ENCODE results near the gene LDLRAD4. TPM values are rescaled to one million over a fixed set of nuclear protein-coding genes. Genes with fewer than 3 reads are reported as not detected.

The LDLRAD4 gene
- total RNA-seq, 4 donors from 2014 or later: 14.0 to 36.9 (median 29.3) TPM

DNA sequence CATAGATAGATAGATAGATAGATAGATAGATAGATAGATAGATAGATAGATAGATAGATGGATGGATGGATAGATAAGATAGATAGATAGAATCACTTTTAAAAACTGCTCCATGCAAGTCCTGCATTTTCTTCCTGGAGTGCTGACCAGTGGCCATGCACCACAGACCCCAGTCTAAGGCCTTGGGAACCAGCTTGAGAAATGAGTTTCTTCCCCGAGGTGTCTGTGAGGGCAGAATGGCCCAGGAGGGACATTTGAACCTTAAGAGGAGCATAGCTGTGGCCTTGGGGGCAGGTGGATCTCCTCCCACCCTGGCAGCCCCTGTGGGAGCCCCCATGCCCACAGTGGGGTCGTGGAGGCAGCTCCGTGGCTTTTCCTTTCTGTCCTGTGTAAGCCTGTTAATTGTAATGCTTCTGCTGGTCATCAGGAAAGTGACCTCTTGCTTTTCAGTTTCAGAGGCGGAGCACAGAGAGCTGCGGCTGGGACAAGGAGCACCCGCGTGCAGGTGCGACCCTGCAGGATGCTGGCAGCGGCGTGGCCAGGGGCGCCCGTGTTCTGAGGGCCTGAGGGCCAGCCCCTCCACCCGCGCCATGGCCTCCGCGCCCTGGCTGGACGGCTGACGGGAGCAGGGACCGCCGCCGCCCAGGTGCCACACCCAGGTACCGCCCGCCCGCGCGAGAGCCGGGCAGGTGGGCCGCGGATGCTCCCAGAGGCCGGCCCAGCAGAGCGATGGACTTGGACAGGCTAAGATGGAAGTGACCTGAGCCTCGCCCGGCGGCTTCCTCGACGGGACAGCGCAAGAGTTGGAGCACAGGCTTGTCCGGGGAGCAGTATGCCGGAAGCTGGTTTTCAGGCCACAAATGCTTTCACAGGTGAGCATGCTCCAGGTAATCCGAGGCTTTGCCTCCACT is 168.6 kb downstream of the LDLRAD4 start:
- Histone ChIP-seq H3K27me3 (no peaks in the 10 kb centered on the region), H3K4me3 (no peak overlapping the region), H3K36me3 (no peaks in the 10 kb centered on the region), H3K4me1 (peaks cover 0 to 29% (median 8%) of the 10 kb centered on the region in 4 donors), H3K27ac (no peak overlapping the region), H3K9me3 (no peaks in the 10 kb centered on the region)
- DNase-seq (ENCODE audit: low spot score in 2 of 2): no peak
- no peak for TF ChIP-seq CTCF (IDR thresholded peaks at IDR 0.05)
- no peak for TF ChIP-seq EP300 (IDR thresholded peaks at IDR 0.05)
- no peak for TF ChIP-seq POLR2A (IDR thresholded peaks at IDR 0.05)
- WGBS, 2 donors: 91 to 92% methylated on average over 27 to 40 of the region's 40 CpGs

DNA sequence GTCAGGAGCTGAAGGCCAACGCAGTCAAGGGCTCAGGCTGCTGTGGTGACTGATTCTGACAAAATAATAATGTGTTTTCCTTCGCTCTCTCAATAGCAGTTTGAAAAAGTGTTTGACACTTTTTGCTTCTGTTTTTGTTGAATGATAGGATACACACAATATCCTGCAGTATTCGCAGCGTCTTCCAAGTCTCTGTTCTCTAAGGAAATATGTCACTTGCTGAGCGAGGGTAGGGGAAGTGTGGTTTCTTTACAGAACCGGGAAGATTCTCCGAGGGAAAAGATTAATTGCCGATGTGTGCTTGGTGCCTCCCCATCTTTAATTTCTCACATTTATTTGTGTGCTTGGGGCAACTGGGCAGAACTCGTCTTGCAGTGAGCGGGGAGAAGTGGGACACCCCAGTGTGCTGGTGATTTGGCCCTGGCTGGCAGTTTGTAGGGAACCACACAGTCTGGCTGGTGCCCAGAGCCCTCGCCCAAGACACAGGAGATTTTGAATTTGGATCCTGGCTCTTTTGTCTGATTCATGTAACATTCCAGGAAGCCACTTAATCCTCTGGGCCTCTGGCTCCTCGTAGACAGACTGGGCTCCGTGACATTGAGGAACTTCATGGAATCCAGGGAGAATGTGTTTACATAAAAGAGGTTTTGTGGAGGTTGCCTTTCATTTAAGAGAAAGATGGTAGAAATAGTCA is 169.4 kb downstream of the LDLRAD4 start:
- Histone ChIP-seq H3K9me3 (no peaks in the 10 kb centered on the region), H3K36me3 (no peaks in the 10 kb centered on the region), H3K4me3 (no peak overlapping the region), H3K27me3 (no peaks in the 10 kb centered on the region), H3K27ac (peak overlapping the region in 1 of 4 donors; percentile 24), H3K4me1 (peaks cover 0 to 20% (median 1%) of the 10 kb centered on the region in 4 donors)
- no peak for DNase-seq (ENCODE audit: low spot score in 2 of 2)
- TF ChIP-seq CTCF (IDR thresholded peaks at IDR 0.05): no peak
- TF ChIP-seq POLR2A (IDR thresholded peaks at IDR 0.05): no peak
- no peak for TF ChIP-seq EP300 (IDR thresholded peaks at IDR 0.05)
- 66 to 71% methylated on average over 13 of the region's 13 CpGs for WGBS, 2 donors

DNA sequence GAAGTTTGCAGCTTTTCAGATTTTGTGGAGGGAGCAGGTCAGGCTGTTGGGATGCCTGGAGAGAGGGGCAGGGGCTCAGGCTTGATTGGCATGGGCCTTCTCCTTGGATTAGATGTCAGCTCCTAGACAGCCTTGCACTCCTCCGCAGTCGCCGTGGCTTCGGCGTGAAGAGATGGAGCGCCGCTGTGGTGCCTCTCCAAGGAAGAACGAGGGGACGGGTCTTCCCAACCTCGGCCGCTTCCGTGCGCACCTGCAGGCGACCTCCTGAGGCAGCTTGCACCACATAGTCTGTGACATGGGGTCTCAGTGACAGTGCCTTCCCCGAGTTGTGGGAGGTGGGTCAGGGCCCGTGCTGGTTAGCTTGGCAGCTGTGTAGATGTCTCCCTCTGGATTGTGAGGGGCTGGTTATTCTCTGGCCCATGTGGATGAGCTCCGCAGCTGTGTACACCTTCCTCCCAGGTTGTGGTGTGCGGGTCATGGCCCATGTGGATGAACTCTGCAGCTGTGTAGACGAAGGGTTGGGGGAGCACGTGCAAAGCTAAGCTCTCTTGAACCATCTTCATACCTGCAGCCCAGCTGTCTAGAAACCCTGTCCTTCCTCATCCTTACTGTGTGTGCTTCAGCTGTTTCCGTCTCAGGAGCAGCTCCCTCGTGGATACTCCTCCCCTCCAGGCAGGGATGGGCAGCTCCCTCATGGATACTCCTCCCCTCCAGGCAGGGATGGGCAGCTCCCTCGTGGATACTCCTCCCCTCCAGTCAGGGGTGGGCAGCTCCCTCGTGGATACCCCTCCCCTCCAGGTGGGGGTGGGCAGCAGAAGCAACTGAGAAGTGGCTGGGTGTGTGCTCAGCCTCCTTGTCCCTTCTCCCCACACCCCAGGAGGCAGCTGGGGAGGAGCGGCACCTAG is 170.3 kb downstream of the LDLRAD4 start:
- TF ChIP-seq EP300 (IDR thresholded peaks at IDR 0.05): no peak
- no peak for TF ChIP-seq CTCF (IDR thresholded peaks at IDR 0.05)
- no peak for TF ChIP-seq POLR2A (IDR thresholded peaks at IDR 0.05)
- DNase-seq (ENCODE audit: low spot score in 2 of 2): no peak
- Histone ChIP-seq H3K4me1 (peaks cover 0 to 12% (median 0%) of the 10 kb centered on the region in 4 donors), H3K9me3 (no peaks in the 10 kb centered on the region), H3K27ac (peak overlapping the region in 1 of 4 donors; percentile 24), H3K36me3 (no peaks in the 10 kb centered on the region), H3K27me3 (no peaks in the 10 kb centered on the region), H3K4me3 (no peak overlapping the region)
- WGBS, 2 donors: 76 to 82% methylated on average over 25 of the region's 25 CpGs

- TF ChIP-seq EP300 (IDR thresholded peaks at IDR 0.05) (no peak), POLR2A (IDR thresholded peaks at IDR 0.05) (no peak)
- no peaks in the 10 kb centered on the region for H3K9me3 ChIP-seq
- H3K27ac ChIP-seq: no peak overlapping the region
- H3K36me3 ChIP-seq: no peaks in the 10 kb centered on the region
- no peak for DNase-seq (ENCODE audit: low spot score in 2 of 2)
- no peaks in the 10 kb centered on the region for H3K27me3 ChIP-seq
- H3K4me3 ChIP-seq: no peak overlapping the region
- WGBS, 2 donors: 74 to 77% methylated on average over 6 of the region's 6 CpGs
- H3K4me1 ChIP-seq: peaks cover 0 to 12% (median 0%) of the 10 kb centered on the region in 4 donors
These were observed 171.1 kb downstream of the LDLRAD4 start for GRCh38 chr18:13389491-13390131.

DNA sequence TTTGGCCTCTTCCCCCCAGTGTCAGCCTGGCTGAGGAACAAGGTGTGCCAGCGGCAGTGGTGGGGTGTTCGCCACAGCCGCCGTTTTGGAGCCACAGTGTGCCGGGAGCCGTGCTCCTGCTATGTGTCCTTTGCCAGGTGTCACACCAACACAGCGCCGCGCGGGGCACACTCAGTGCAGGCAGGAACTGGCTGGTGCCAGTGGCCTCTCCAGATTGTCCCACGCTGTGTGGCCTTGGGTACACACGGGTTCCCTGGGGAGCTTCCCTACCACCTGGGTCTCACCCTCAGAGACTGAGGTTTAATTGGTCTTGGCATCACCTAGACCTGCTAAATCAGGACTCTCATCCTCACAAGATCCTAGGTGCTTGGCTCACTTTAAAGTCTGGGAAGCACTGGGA is 171.6 kb downstream of the LDLRAD4 start:
- Histone ChIP-seq H3K27me3 (no peaks in the 10 kb centered on the region), H3K9me3 (no peaks in the 10 kb centered on the region), H3K4me1 (peaks cover 0 to 12% (median 0%) of the 10 kb centered on the region in 4 donors), H3K27ac (no peak overlapping the region), H3K36me3 (no peaks in the 10 kb centered on the region), H3K4me3 (no peak overlapping the region)
- DNase-seq (ENCODE audit: low spot score in 2 of 2): no peak
- 95 to 96% methylated on average over 12 of the region's 12 CpGs for WGBS, 2 donors
- TF ChIP-seq CTCF (IDR thresholded peaks at IDR 0.05) (no peak), EP300 (IDR thresholded peaks at IDR 0.05) (no peak), POLR2A (IDR thresholded peaks at IDR 0.05) (no peak)

Data from tibial nerve (tissue), 4 donors.